ENCODE data around the gene BCL2.

The BCL2 gene

GRCh38 chr18:63284827-63285733 is 34.5 kb downstream of the BCL2 start:
- DNase-seq, result no peak

- DNase-seq, result no peak
Measured at GRCh38 chr18:63284173-63284799, 35.3 kb downstream of the BCL2 start.

- no peak for DNase-seq
Measured at GRCh38 chr18:63283305-63284094, 36.1 kb downstream of the BCL2 start.

GRCh38 chr18:63282793-63283192 is 36.8 kb downstream of the BCL2 start:
- no peak for DNase-seq

GRCh38 chr18:63273222-63273927 is 46.2 kb downstream of the BCL2 start:
- no peak for DNase-seq

GRCh38 chr18:63272638-63273037 is 46.9 kb downstream of the BCL2 start:
- no peak for DNase-seq

- no peak for DNase-seq
Measured at GRCh38 chr18:63271881-63272299, 47.7 kb downstream of the BCL2 start.

GRCh38 chr18:63271148-63271547 is 48.4 kb downstream of the BCL2 start:
- no peak for DNase-seq

GRCh38 chr18:63267975-63268721 is 51.4 kb downstream of the BCL2 start:
- DNase-seq, result no peak

- DNase-seq, result no peak
Measured at GRCh38 chr18:63266888-63267790, 52.4 kb downstream of the BCL2 start.

- DNase-seq, result no peak
Measured at GRCh38 chr18:63265326-63265725, 54.2 kb downstream of the BCL2 start.

GRCh38 chr18:63264871-63265270 is 54.7 kb downstream of the BCL2 start:
- no peak for DNase-seq

- DNase-seq, result no peak
Measured at GRCh38 chr18:63263444-63263843, 56.1 kb downstream of the BCL2 start.

- DNase-seq, result no peak
Measured at GRCh38 chr18:63262369-63263335, 56.9 kb downstream of the BCL2 start.

- DNase-seq, result no peak
Measured at GRCh38 chr18:63261029-63261428, 58.5 kb downstream of the BCL2 start.

GRCh38 chr18:63260380-63260754 is 59.2 kb downstream of the BCL2 start:
- no peak for DNase-seq

- DNase-seq, result no peak
Measured at GRCh38 chr18:63259567-63260379, 59.8 kb downstream of the BCL2 start.

- DNase-seq, result no peak
Measured at GRCh38 chr18:63258749-63259566, 60.6 kb downstream of the BCL2 start.
